ENCODE data around the gene ONECUT3.

ONECUT3 gene

DNA sequence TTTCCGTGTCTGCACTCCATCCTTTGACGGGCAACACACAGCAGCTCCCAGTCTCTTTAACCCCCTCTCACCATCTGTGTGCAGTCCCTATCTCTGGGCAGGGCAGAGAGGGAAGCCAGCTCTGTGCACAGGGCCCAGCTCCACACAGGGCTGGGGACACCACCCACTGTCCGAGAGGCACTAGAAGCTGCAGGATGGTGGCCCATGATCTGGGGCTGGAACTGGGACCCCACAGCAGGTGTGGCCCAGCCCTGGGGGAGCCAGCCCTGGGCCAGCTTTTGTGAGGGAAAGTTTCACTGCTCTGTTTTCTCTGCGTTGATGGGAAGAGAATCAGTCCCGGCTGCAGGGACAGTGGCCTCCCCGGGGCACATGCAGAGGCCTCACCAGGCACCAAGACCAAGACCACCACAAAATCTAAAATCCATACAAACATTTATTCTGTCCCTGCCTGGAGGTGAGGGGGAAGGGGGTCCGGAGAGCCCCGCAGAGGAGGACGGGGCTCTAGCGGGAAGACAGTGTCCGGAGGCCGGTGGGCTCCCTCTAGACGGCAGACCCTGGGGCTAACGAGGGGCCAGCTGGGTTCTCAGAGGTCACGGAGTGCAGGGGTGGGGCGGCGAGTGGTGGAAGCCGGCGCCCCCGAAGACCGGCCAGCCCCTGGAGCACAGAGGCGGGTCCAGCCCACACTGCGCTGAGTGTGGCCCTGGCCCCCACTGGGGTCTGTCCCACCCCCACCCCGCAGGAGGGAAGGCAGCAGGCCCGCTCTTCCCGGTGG lies 61.7 kb downstream of the ONECUT3 start:
- no peak for DNase-seq (ENCODE audit: low spot score)

DNA sequence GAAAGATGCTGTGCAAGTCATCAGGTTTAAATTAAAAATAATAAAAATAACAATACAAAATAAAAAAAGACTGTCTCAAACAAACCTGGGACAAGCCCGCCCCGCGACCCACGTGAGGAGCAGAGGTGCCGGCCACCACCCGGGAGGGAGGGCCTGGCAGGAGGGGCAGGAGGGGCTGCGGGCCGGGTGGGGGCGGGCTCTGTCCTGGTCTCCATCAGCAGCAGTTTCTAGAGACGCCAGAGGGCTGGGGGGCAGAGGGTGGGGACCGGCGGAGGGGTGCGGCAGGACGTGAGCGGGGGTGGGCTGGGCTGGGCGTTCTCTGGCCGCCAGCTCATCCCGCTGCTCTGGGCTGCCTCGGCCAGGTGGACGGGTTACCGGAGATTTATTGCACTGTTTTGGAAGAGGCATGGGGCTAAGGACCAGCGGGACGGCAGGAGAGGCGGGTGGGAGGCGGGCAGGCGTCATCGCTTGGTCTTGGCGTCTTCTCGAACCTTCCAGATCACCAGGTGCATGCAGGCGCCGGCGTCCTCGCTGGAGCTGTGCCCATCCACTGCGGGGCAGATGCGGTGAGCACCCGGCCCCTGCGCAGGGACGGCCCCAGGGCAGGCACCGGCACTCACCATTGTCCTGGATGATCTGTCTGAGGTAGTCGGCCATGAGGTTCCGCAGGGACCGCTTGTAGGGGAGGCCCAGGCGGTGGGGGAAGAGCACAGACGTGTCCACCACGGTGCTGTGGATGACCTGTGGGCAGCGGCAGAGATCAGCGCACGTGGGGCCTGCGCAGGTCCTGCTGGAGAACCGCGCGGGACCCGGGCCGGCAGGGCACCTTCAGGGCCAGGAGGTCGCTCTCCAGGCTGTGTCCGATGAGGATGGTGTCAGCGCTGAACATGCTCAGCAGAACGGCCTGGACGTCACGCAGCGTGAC lies 62.6 kb downstream of the ONECUT3 start:
- no peak for DNase-seq (ENCODE audit: low spot score)

DNA sequence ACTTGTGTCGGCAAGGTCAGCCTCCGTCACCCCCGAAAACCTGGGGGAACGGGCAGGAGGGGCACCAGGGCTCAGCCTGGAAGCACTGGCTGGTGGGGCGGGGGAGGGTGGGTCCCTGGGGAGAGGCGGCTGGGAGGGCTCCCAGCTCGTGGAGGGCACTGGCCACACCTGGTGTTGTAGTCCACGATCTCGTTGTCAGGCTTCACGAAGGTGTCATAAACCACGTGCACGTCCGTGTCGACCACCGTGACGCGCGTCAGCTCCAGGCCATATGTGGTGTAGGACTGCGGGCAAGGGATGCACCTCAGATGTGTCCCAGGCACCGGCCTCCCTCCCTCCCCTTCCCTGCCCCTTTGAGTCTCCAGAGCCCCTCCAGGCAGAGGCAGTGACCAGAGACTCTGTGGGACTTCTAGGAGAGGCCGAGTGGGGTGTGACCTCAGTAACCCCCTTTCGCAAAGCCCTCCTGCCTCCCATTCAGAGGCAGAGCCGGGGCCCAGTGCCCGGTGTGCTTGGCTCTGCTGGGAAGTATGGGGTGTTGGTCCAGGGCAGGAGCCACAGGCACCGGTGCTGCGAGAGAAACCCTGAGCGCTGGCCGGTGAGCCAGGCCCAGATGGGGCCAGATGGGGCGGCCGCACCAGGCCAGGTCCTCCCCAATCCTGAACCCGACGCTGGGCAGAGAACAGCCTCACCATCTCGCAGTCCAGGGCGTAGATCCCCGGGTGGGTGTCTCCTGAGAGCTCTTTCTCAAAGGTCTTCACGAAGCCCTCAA lies 63.4 kb downstream of the ONECUT3 start:
- DNase-seq (ENCODE audit: low spot score), result no peak

DNA sequence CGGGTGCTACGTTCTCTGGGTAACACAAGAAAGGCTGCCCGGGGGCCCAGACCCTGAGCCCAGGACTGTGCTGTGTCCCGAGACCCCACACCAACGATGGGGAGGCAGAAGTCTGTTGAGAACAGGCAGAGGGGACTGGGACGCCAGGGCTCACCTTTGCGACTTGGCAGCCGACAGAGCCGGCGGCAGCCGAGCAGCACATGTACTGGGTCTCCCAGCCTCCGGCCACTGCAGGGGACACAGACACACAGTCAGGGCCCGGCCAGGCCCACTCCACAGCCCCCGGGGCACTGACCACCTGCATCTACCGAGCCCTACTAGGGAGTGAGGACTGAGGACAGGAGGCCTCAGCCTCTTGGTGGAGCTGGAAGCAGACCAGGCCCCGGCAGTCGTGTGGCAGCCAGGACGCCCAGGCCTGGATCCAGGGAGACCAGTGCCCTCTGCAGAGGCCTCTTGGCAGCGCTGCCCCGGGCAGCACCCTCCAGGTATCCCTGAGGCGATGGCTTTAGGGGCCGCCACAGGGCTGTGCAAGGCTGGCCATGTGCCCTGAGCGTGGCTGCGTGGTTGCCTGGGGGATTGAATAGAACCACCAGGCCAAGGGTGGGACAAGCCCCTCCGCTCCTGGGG lies 64.4 kb downstream of the ONECUT3 start:
- DNase-seq (ENCODE audit: low spot score), result no peak

DNA sequence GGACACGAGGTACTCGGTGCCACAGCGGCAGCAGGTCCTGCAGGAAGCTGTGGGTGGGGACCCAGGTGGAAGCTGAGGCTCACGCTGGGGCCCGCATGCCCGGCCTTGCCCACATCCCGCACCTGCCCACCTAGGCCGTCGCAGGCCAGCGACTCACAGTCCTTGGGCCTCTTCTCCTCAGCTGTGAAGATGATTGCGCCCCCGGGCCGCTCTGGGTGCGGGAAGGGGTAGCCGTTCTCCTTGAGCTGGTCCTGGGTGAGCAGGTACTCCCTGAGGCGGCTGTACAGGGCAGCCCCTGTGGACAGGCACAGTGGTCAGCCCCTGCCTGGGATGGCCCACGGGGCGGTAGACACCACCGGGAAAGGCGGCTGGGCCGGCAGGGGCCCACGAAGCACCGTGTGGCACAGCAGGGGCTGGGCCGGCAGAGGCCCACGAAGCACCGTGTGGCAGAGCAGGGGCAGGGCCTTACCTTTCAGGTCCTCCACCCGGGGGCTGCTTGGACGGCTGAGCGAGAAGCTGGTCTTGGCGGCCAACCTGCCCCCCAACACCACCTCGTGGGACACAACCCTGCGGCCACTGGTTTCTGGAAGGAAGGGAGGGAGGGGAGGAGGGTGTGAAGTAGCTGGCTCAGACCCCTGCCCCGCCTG lies 65.4 kb downstream of the ONECUT3 start:
- no peak for DNase-seq (ENCODE audit: low spot score)

DNA sequence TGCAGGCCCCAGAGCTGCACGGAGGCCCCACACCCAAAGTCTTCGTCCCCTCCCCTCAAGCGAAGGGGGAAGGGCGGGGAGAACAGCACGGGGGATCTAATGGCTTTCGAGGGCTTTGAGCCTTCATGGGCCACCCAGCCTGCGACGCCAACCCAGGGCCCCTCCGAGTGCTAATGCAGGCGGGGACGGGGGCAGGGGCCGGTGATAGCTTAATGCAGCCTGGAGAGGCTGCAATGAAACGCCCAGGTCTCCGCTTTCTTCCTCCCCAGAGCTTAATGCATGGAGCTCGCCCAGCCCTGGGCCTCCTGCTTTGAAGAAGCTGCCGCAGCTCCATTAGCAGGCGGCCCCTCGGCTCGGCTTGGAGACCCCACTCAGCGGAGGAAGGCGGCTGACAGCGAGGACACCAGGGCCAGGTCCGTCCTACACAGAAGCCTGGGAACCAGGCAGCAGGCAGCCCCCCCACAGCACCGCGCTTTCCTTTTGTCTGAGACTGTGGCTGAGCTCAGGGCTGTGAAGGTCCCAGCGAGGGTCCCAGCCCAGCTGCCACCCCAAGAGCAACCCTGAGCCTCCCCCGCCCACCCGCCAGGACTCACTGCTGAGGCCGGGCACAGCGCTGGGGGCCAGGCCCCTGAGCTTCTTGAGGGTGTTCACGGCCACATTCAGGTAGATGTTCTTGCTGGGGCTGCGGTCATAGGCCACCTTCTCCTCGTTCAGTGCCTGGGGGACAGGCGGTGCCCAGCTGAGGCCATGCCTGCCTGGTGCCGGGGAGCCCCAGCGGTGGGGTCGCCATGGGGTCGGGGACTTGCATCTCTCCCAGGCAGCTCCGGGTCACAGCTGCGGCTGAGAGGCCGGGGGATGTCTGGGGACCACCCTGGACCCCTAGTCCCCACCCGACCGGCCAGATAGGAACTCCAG lies 66.3 kb downstream of the ONECUT3 start:
- DNase-seq (ENCODE audit: low spot score), result no peak

DNA sequence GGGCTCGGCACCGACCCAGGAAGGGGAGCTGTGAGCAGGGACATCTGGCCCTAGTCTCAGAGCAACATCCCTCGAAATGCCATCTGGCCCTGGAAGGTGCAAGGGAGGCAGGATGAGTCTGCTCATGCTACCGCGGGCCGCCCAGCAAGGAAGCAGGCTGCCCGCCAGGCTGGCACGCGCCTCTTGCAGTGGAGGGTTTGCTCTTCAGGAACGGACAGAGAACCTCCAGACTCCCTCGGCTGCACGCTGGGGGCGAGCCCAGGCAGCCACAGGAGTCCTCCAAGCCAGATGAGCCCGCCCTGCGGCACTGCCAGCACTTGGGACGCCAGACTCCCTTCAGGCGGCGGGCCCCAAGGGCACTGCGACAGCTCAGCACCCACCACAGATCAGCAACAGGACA lies 68.9 kb downstream of the ONECUT3 start:
- DNase-seq (ENCODE audit: low spot score), result no peak

DNA sequence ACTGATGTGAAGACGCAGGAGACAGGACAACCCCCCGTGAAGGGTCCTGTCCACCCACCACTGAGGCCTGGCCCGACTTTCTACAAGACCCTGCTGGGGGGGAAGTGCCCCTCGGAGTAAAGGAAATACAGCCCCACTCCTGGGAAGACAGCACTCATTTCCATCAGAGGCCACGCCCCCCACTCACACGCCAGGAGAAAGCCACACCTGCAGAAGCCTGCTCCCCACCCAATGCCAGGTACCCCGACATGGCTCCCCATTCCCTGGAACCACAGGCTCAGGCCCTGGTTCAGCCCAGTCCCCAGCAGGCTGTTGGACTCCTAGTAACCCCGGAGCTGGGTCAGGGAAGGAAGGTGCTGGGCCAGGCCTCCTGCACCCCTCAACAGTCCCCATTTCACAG lies 69.7 kb downstream of the ONECUT3 start:
- DNase-seq (ENCODE audit: low spot score), result no peak

DNA sequence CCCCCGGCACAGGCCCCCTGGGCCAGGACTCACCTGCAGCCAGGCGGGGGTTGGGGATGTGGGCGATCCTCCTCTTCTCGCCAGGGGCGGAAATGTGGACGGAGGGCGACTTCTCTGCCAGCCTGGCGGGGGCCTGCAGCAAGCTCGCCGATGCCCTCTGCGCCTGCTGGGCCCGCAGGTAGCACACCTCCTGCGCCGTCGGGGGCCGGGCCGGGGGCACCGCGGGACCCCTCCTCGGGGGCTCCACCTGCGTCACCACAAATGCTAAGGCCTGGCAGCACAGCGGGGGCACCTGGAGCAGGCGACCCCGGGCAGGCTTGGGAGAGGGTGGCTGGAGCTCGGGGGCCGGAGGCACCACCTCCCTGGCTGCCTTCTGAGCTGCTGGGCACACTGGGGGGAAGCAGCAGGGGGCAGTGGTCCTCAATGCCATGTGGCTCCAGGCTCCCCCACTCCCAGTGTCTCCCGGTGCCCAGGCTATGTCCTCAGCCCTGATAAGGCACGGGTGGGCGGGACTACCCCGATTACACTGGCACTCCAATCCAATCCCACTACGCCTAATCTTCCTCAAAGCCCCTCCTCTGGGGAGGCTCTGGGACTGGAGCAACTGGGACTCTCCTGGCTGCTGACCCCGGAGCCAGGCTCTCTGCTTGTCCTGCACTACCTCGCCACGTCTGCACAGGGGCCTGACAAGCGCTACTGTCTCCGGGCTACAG lies 70.4 kb downstream of the ONECUT3 start:
- DNase-seq (ENCODE audit: low spot score), result no peak

DNA sequence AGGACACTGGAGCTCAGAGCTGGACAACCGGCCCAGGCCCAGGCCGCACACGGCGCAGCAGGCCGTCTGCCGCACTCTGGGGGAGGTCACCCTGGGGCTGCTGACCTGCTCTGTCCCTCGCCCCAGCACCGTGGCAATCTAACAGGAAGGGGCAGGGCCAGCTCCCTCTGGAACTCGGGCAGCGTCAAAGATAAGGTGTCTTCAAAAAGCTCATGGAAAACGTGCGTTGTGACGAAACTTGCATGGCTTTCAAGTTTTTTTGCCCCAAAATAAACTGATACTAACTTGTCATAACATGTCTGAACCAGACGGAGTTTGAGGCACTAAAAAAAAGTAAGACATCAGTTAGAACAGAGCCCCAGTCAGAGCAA lies 70.9 kb downstream of the ONECUT3 start:
- no peak for DNase-seq (ENCODE audit: low spot score)

DNA sequence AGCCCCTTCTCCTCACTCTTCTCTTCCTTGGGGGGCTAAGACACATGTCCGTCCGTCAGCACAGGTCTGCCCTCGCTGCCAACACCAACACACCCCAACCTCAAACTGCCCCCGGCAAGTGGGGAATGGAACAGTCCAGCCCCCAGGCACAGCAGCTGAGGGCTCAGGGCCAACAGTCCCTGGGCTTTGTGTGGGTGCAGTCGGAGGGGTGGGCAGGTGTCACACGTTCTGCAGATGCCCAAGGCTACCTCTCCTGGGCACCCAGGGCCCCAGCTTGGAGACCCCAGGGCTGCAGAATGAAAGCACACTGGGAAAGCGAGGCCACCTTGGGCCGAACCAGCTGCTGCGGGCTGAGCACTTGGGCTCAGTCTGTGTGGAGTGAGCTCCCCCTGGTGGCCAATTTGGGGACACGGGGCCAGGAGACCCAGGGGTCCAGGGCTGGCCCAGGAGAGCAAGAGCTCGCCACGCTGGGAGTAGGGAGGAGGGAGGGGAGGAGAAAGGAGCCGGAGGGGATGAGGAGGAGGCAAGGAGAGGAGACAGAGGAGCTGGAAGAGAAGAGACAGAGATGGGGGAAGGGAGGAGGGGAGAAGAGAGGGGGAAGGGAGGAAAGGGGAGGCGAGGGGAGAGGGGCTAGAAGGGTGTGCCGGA lies 72.7 kb downstream of the ONECUT3 start:
- peak; percentile 70 for DNase-seq (ENCODE audit: low spot score)

DNA sequence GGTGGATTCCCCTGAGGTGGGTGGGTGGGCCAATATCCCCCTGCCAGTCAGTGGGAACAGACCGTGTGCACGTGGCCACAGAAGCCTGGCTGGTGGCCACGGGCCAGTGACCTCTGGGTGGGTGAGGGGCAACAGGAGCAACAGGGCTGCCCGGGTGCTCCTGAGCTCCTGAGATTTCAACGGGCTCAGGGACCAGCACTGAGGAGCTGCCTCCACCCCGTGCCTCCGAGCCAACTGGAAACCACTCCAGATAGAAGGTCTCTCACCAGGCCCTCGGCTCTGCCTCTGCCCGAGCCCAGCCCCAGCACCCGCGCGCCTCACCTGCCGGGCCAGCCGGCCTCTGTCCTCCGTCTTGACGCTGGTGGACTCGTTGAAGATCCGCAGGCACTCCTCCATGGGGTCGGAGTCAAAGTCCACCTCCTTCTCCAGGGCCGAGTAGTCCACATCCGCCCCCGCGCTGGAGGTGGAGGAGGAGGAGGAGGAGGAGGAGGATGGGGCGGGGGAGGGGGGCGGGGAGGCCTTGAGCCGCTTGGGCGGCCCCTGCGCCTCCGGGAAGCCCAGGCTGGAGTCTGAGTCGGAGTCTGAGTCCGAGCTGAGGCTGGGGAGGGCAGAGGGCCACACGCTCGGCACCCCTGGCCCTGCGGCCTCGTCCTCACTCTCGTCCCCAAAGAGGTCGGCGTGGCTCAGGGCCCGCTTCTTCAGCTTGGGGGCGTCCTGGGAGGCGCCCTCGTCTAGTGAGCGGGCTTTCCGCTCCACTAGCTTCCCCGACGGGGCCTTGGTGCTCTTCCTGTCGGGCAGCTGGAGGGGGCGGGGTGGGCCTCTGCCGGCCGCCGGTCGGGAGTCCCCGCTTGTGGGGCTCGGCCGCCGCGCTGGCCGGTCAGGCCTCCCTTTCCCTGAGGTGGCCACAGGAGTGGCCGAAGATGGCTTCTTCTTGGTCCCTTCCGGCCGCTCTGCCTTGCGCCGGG lies 73.5 kb downstream of the ONECUT3 start:
- no peak for DNase-seq (ENCODE audit: low spot score)

DNA sequence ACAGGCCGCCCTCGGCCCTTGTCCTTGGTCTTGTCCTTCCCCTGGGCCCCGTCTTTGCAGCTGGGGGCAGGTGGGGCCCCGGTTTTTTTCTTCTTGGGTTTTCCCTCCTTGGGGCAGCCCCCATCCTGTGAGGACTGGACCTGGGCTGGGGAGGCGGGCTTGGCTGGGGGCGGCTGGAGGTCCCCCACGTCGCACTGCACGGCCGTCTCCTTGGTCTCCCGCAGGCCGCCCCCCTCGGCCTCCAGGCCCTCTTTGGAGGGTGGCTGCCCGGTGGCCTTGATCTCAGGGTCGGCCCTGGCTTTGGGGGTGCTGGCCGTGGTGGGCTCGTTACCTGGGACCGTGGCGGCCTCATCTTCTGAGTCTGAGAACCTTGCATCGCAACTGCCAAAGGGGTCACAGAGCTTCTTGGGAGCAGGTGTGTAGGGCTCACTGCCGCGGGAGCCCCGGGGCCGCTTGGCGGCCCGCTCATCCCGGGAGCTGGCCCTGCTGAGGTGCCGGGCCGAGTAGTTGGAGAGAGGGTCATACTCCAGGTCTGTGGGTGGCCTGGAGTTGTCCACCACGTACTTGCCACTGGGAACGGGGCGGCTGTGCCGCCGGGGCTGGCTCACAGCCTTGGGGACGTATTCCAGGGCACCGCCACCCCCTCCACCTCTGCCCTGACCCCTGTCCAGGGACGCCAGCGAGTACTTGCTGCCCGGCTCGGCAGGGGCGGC lies 74.4 kb downstream of the ONECUT3 start:
- DNase-seq (ENCODE audit: low spot score), result no peak

DNA sequence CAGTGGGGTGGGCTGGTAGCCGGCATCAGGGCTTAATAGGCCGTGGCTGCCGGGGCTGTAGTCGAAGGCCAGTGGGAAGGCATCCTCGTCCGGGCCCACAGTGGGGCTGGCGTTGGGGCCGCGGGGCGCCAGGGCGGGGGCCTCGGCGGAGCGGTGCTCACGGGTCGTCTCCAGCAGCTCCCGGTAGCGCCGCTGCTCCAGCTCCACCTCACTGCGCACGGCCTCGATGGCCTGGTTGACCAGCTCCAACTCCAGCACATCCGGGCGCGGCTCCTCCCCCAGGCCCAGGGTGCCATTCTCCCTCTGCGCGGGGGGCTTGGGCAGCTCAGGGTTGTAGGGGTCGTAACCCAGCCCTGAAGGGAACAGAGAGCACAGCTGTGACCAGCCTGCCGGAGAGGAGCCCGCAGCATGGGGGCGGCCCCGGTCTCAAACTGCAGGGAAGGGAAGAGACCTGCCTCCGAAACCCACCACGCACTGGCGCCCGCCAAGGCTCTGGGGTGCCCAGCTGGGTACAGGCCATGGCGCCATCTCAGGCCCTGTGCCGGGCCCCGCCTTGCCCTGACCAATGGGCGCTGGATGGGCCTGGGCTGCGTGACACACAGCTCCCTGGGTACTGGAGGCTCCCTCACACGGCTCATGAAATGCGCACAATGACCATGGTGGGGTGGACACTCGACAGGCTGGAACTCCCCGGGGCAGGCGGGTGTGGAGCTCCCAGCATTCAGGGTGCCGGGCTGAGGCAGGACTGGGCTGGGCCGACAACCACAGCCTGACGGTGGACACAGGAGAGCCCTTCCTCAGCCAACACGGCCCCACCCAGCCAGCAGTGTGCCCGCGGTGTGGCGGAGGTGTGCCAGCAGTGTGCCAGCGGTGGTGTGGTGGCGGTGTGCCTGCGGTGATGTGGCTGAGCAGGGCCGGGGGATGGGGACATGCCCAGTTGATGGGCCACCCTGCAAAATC lies 75.3 kb downstream of the ONECUT3 start:
- DNase-seq (ENCODE audit: low spot score), result no peak

DNA sequence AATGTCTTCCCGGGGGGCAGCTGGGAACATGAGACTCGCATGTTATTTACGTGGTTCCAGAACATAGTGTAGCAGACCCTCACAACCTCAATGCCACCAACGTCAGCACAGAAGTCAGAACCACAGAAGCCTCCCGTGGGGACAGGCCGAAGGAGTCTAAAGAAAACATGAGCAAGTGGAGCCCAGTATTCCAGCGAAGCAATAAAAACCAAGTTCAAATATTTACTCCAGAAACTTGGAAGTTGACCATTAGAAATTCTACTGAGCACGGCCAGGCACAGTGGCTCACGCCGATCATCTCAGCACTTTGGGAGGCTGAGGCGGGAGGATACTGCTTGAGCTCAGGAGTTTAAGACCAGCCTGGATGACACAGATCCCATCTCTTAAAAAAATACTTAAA lies 76.7 kb downstream of the ONECUT3 start:
- DNase-seq (ENCODE audit: low spot score), result no peak

DNA sequence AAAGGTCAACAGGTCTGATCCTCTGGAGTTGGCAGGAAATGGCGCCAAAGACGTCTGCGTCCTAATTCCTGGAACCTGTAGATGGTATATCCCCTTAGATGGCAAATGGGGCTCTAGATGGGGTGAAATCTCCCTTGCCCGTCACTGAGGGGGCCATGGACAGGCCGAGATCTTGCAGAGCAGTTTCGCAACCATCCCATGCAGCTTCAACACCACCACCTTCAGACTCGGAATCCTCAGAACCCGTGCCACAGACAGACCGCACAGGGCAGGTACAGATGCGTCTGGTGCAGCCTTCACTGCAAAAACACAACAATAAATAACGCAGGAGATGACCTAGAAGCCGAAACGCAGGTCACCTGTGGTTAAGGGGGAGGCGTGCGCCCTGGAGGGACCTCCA lies 77.3 kb downstream of the ONECUT3 start:
- no peak for DNase-seq (ENCODE audit: low spot score)

Measured in CD4-positive, alpha-beta T cell treated with Interleukin-6 at 100 ng/mL for 8 hours (primary cell).